ENCODE measurements around the gene PRMT1. TPM values are rescaled to one million over a fixed set of nuclear protein-coding genes. Genes with fewer than 3 reads are reported as not detected.
A peak's percentile ranks its signal among the peaks of the same experiment; 100 is the strongest.

Gene PRMT1
- total and polyA plus RNA-seq, 7 experiments from 2014 or later: 73.1 to 169 (median 95.5) TPM

DNA sequence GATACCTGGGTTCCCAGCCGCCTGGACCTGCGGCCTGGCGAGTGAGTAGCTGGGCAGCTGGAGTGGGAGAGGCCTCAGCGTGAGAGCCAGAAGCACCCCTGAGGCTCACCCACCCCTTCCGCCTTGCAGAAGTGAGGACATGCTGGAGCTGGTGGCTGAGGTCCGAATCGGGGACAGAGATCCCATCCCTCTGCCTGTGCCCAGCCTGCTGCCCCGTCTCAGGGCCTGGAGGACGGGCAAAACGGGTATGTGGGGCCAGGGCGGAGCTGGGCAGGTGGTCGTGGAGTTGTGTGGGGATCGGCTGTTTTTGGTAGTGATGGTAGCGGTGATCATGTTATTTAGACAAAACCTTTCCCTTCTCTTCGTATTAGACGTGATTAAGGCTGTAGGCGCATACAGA is 30.5 kb upstream of the PRMT1 start:
- Histone ChIP-seq H3K4me1 (ENCODE audit: control insufficient read depth in 2 of 2, insufficient read depth in 2 of 2, low read length in 2 of 2) (peaks cover 10 to 11% of the 10 kb centered on the region in 2 donors), H3K27me3 (ENCODE audit: control insufficient read depth in 2 of 2, insufficient read depth in 2 of 2, low read length in 2 of 2) (no peaks in the 10 kb centered on the region), H3K36me3 (ENCODE audit: control insufficient read depth in 2 of 3, insufficient read depth in 3 of 3, low read length in 3 of 3) (peaks cover 0 to 62% (median 0%) of the 10 kb centered on the region in 3 experiments), H3K9me3 (ENCODE audit: control insufficient read depth in 2 of 3, low read length in 3 of 3) (no peaks in the 10 kb centered on the region), H3K4me3 (ENCODE audit: low read length) (no peak overlapping the region), H3K27ac (ENCODE audit: low read depth, low read length) (no peak overlapping the region)
- DNase-seq: no peak
- Mint-ChIP-seq H3K4me1 (peaks cover 30 to 39% (median 37%) of the 10 kb centered on the region in 7 donors), H3K36me3 (peaks cover 0 to 14% (median 0%) of the 10 kb centered on the region in 5 donors), H3K27ac (peak overlapping the region in 1 of 9 donors; percentile 83), H3K4me3 (no peak overlapping the region), H3K27me3 (peaks cover 0 to 2% (median 0%) of the 10 kb centered on the region in 5 donors), H3K9me3 (no peaks in the 10 kb centered on the region)
- ChIA-PET POLR2A (interaction anchor here (0.8 to 11.1 kb wide), 3 partner anchors 16 to 66 kb away, joined by 4 to 187 read pairs (median 4); partner anchors contain the start of genes BCL2L12, IRF3, NOSIP and PRR12), CTCF (no interaction called here)
- intact Hi-C loops (cut with micrococcal nuclease): loop anchor here in 1 of 2 donors (10.0 kb wide), 1 partner anchor 1032 kb away; the partner anchor contains the start of genes FAM83E, RPL18 and SPHK2
- ATAC-seq: no peak

DNA sequence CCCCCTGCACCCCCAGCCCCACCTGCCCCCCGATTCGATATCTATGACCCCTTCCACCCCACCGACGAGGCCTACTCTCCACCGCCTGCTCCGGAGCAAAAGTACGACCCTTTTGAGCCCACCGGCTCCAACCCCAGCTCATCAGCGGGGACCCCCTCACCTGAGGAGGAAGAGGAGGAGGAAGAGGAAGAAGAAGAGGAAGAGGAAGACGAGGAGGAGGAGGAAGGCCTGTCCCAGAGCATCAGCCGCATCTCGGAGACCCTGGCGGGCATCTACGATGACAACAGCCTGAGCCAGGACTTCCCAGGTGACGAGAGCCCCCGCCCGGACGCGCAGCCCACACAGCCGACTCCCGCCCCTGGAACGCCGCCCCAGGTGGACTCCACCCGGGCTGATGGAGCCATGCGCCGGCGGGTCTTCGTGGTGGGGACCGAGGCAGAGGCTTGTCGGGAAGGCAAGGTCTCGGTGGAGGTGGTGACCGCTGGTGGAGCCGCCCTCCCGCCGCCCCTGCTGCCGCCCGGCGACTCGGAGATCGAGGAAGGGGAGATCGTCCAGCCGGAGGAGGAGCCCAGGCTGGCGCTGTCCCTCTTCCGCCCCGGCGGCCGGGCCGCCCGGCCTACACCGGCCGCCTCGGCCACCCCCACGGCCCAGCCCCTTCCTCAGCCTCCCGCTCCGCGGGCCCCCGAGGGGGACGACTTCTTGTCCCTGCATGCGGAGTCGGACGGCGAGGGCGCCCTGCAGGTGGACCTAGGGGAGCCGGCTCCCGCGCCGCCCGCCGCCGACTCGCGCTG is 25.8 kb upstream of the PRMT1 start:
- Mint-ChIP-seq H3K36me3 (peaks cover 0 to 23% (median 5%) of the 10 kb centered on the region in 5 donors), H3K4me1 (peaks cover 0 to 9% (median 6%) of the 10 kb centered on the region in 7 donors), H3K27me3 (no peaks in the 10 kb centered on the region), H3K27ac (peak overlapping the region in 1 of 9 donors; percentile 75), H3K9me3 (no peaks in the 10 kb centered on the region), H3K4me3 (no peak overlapping the region)
- POLR2A ChIA-PET: no interaction called here
- CTCF ChIA-PET: no interaction called here
- Histone ChIP-seq H3K27ac (ENCODE audit: low read depth, low read length) (no peak overlapping the region), H3K4me1 (ENCODE audit: control insufficient read depth in 2 of 2, insufficient read depth in 2 of 2, low read length in 2 of 2) (no peaks in the 10 kb centered on the region), H3K36me3 (ENCODE audit: control insufficient read depth in 2 of 3, insufficient read depth in 3 of 3, low read length in 3 of 3) (peaks cover 0 to 83% (median 8%) of the 10 kb centered on the region in 3 experiments), H3K27me3 (ENCODE audit: control insufficient read depth in 2 of 2, insufficient read depth in 2 of 2, low read length in 2 of 2) (no peaks in the 10 kb centered on the region), H3K9me3 (ENCODE audit: control insufficient read depth in 2 of 3, low read length in 3 of 3) (no peaks in the 10 kb centered on the region), H3K4me3 (ENCODE audit: low read length) (no peak overlapping the region)
- DNase-seq: no peak
- ATAC-seq: no peak
- intact Hi-C loops (cut with micrococcal nuclease): no loop called here

DNA sequence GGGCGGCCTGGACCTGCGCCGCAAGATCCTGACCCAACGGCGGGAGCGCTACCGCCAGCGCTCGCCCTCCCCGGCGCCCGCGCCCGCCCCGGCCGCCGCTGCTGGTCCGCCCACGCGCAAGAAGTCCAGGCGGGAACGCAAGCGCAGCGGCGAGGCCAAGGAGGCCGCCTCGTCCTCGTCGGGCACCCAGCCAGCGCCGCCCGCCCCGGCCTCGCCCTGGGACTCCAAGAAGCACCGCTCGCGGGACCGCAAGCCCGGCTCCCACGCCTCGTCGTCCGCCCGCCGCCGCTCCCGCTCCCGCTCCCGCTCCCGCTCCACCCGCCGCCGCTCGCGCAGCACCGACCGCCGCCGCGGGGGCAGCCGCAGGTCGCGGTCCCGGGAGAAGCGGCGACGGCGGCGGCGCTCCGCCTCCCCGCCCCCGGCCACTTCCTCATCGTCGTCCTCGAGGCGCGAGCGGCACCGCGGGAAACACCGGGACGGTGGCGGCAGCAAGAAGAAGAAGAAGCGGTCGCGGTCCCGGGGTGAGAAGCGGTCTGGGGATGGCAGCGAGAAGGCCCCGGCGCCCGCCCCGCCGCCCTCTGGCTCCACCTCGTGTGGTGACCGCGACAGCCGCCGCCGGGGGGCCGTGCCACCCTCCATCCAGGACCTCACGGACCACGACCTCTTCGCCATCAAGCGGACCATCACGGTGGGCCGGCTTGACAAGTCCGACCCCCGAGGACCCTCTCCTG is 25.1 kb upstream of the PRMT1 start:
- Histone ChIP-seq H3K36me3 (ENCODE audit: control insufficient read depth in 2 of 3, insufficient read depth in 3 of 3, low read length in 3 of 3) (peaks cover 0 to 83% (median 8%) of the 10 kb centered on the region in 3 experiments), H3K9me3 (ENCODE audit: control insufficient read depth in 2 of 3, low read length in 3 of 3) (no peaks in the 10 kb centered on the region), H3K4me3 (ENCODE audit: low read length) (no peak overlapping the region), H3K27me3 (ENCODE audit: control insufficient read depth in 2 of 2, insufficient read depth in 2 of 2, low read length in 2 of 2) (no peaks in the 10 kb centered on the region), H3K4me1 (ENCODE audit: control insufficient read depth in 2 of 2, insufficient read depth in 2 of 2, low read length in 2 of 2) (no peaks in the 10 kb centered on the region), H3K27ac (ENCODE audit: low read depth, low read length) (no peak overlapping the region)
- ATAC-seq (no peak), DNase-seq (no peak)
- intact Hi-C loops (cut with micrococcal nuclease): no loop called here
- Mint-ChIP-seq H3K9me3 (no peaks in the 10 kb centered on the region), H3K4me1 (peaks cover 0 to 8% (median 5%) of the 10 kb centered on the region in 7 donors), H3K36me3 (peaks cover 0 to 25% (median 8%) of the 10 kb centered on the region in 5 donors), H3K27me3 (no peaks in the 10 kb centered on the region), H3K4me3 (no peak overlapping the region), H3K27ac (no peak overlapping the region)
- CTCF ChIA-PET: no interaction called here
- POLR2A ChIA-PET: no interaction called here

DNA sequence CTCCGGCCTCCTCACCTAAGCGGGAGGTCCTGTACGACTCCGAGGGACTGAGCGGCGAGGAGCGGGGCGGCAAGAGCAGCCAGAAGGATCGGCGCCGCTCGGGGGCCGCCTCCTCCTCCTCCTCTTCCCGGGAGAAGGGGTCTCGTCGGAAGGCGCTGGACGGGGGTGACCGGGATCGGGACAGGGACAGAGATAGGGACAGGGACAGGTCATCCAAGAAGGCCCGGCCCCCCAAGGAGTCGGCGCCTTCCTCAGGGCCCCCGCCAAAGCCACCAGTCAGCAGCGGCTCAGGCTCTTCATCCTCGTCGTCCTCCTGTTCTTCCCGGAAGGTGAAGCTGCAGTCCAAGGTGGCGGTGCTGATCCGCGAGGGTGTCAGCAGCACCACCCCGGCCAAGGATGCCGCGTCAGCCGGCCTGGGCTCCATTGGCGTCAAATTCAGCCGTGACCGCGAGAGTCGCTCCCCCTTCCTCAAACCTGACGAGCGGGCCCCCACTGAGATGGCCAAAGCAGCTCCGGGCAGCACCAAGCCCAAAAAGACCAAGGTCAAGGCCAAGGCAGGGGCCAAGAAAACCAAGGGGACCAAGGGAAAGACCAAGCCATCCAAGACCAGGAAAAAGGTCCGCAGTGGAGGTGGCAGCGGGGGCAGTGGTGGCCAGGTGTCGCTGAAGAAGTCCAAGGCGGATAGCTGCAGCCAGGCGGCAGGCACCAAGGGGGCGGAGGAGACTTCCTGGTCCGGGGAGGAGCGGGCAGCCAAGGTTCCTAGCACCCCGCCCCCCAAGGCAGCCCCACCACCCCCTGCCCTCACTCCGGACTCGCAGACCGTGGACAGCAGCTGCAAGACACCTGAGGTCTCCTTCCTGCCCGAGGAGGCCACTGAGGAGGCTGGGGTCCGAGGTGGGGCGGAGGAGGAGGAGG is 24.3 kb upstream of the PRMT1 start:
- CTCF ChIA-PET: no interaction called here
- no peak overlapping the region for H3K4me3 Mint-ChIP-seq

DNA sequence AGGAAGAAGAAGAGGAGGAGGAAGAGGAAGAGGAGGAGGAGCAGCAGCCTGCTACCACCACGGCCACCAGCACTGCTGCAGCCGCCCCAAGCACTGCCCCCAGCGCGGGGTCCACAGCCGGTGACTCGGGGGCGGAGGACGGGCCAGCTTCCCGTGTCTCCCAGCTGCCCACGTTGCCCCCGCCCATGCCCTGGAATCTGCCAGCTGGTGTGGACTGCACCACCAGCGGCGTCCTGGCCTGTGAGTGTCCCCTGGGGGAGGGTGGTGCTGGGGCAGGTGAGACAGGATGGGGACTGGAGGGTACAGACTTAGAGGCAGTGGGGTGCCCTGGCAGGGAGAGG is 23.6 kb upstream of the PRMT1 start:
- no peaks in the 10 kb centered on the region for H3K9me3 ChIP-seq (ENCODE audit: control insufficient read depth in 2 of 3, low read length in 3 of 3)
- H3K36me3 Mint-ChIP-seq: peaks cover 0 to 24% (median 13%) of the 10 kb centered on the region in 5 donors

More for the DNA sequence above, 24.3 kb upstream of the PRMT1 start:
- Mint-ChIP-seq H3K27ac (no peak overlapping the region), H3K4me1 (peaks cover 0 to 8% (median 0%) of the 10 kb centered on the region in 7 donors), H3K27me3 (no peaks in the 10 kb centered on the region), H3K36me3 (peaks cover 0 to 24% (median 13%) of the 10 kb centered on the region in 5 donors), H3K9me3 (no peaks in the 10 kb centered on the region)
- Histone ChIP-seq H3K4me3 (ENCODE audit: low read length) (no peak overlapping the region), H3K4me1 (ENCODE audit: control insufficient read depth in 2 of 2, insufficient read depth in 2 of 2, low read length in 2 of 2) (no peaks in the 10 kb centered on the region), H3K36me3 (ENCODE audit: control insufficient read depth in 2 of 3, insufficient read depth in 3 of 3, low read length in 3 of 3) (peaks cover 0 to 83% (median 15%) of the 10 kb centered on the region in 3 experiments), H3K27me3 (ENCODE audit: control insufficient read depth in 2 of 2, insufficient read depth in 2 of 2, low read length in 2 of 2) (no peaks in the 10 kb centered on the region), H3K27ac (ENCODE audit: low read depth, low read length) (no peak overlapping the region), H3K9me3 (ENCODE audit: control insufficient read depth in 2 of 3, low read length in 3 of 3) (no peaks in the 10 kb centered on the region)
- DNase-seq (no peak), ATAC-seq (no peak)
- POLR2A ChIA-PET: interaction anchor here (1.4 kb wide), 1 partner anchor 11 kb away, joined by 5 read pairs; no protein-coding TSS in a partner anchor
- intact Hi-C loops (cut with micrococcal nuclease): no loop called here

DNA sequence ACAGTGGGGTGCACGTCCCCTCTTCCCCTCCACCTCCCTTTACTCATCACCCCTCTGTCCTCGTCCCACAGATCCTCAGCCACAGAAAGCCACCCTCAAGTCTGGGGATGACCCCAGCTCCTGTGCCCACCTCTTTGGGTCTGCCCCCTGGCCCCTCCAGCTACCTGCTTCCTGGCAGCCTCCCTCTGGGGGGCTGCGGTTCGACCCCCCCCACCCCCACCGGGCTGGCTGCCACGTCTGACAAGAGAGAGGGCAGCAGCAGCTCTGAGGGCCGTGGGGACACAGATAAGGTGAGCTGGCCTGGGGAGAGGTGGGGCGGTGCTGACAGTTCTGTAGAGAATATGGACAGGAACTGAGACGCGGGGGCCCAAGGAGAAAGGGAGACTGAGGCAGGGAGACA is 22.5 kb upstream of the PRMT1 start:
- no peak overlapping the region for H3K4me3 Mint-ChIP-seq
- no peaks in the 10 kb centered on the region for H3K27me3 Mint-ChIP-seq
- Histone ChIP-seq H3K36me3 (ENCODE audit: control insufficient read depth in 2 of 3, insufficient read depth in 3 of 3, low read length in 3 of 3) (peaks cover 0 to 90% (median 22%) of the 10 kb centered on the region in 3 experiments), H3K9me3 (ENCODE audit: control insufficient read depth in 2 of 3, low read length in 3 of 3) (no peaks in the 10 kb centered on the region), H3K27ac (ENCODE audit: low read depth, low read length) (no peak overlapping the region), H3K27me3 (ENCODE audit: control insufficient read depth in 2 of 2, insufficient read depth in 2 of 2, low read length in 2 of 2) (no peaks in the 10 kb centered on the region), H3K4me1 (ENCODE audit: control insufficient read depth in 2 of 2, insufficient read depth in 2 of 2, low read length in 2 of 2) (no peaks in the 10 kb centered on the region), H3K4me3 (ENCODE audit: low read length) (no peak overlapping the region)
- intact Hi-C loops (cut with micrococcal nuclease): no loop called here
- no peaks in the 10 kb centered on the region for H3K9me3 Mint-ChIP-seq
- ChIA-PET CTCF (no interaction called here), POLR2A (interaction anchor here (2.0 kb wide), 1 partner anchor 10 kb away, joined by 10 read pairs; no protein-coding TSS in a partner anchor)
- no peak for DNase-seq
- H3K27ac Mint-ChIP-seq: peak overlapping the region in 1 of 9 donors; percentile 14
- peaks cover 0 to 7% (median 0%) of the 10 kb centered on the region in 7 donors for H3K4me1 Mint-ChIP-seq
- peaks cover 0 to 19% (median 13%) of the 10 kb centered on the region in 5 donors for H3K36me3 Mint-ChIP-seq
- ATAC-seq: no peak

More for the DNA sequence above, 23.6 kb upstream of the PRMT1 start:
- ChIA-PET POLR2A (interaction anchor here (1.4 kb wide), 1 partner anchor 10 kb away, joined by 5 read pairs; no protein-coding TSS in a partner anchor), CTCF (no interaction called here)
- DNase-seq: no peak
- H3K9me3 Mint-ChIP-seq: no peaks in the 10 kb centered on the region
- H3K36me3 ChIP-seq (ENCODE audit: control insufficient read depth in 2 of 3, insufficient read depth in 3 of 3, low read length in 3 of 3): peaks cover 0 to 87% (median 17%) of the 10 kb centered on the region in 3 experiments
- ATAC-seq: no peak
- no peak overlapping the region for H3K27ac ChIP-seq (ENCODE audit: low read depth, low read length)
- H3K27ac Mint-ChIP-seq: no peak overlapping the region
- H3K27me3 ChIP-seq (ENCODE audit: control insufficient read depth in 2 of 2, insufficient read depth in 2 of 2, low read length in 2 of 2): no peaks in the 10 kb centered on the region
- intact Hi-C loops (cut with micrococcal nuclease): no loop called here
- H3K4me3 ChIP-seq (ENCODE audit: low read length): no peak overlapping the region
- no peaks in the 10 kb centered on the region for H3K27me3 Mint-ChIP-seq
- H3K4me3 Mint-ChIP-seq: no peak overlapping the region
- no peaks in the 10 kb centered on the region for H3K4me1 ChIP-seq (ENCODE audit: control insufficient read depth in 2 of 2, insufficient read depth in 2 of 2, low read length in 2 of 2)
- H3K4me1 Mint-ChIP-seq: peaks cover 0 to 8% (median 0%) of the 10 kb centered on the region in 7 donors

Measured in naive thymus-derived CD4-positive, alpha-beta T cell (primary cell).